H9 (cell line): ENCODE results near the gene FAM24A. TPM values are rescaled to one million over a fixed set of nuclear protein-coding genes. Genes with fewer than 3 reads are reported as not detected.

ENCODE experiments used
- DNase-seq: peaks from one replicate; pipeline ENCODE4 v3.0.0-alpha.2; 2017
- H2AFZ ChIP-seq: one replicate; pipeline ENCODE4 v1.6.1; 2013; ENCODE audit warnings: mild to moderate bottlenecking, low read length, control low read depth, moderate library complexity
- H2AK5ac ChIP-seq: 2 replicates; pipeline ENCODE4 v1.6.1; 2013; ENCODE audit warnings: low read length, control low read depth, mixed read lengths; ENCODE audit not compliant: insufficient read length
- H2BK120ac ChIP-seq: one replicate; pipeline ENCODE4 v1.6.1; 2013; ENCODE audit warnings: low read depth, mild to moderate bottlenecking, low read length, control low read depth, inconsistent platforms; ENCODE audit not compliant: poor library complexity, severe bottlenecking
- H2BK12ac ChIP-seq: 2 replicates; pipeline ENCODE4 v1.6.1; 2013; ENCODE audit warnings: low read length, control low read depth, mixed read lengths, low read depth; ENCODE audit not compliant: insufficient read length
- H2BK15ac ChIP-seq: 2 replicates; pipeline ENCODE4 v1.6.1; 2013; ENCODE audit warnings: low read depth, low read length, control low read depth
- H2BK20ac ChIP-seq: one replicate; pipeline ENCODE4 v1.6.1; 2013; ENCODE audit warnings: low read depth, mild to moderate bottlenecking, low read length, control low read depth, inconsistent platforms; ENCODE audit not compliant: poor library complexity, severe bottlenecking
- H2BK5ac ChIP-seq: 2 replicates; pipeline ENCODE4 v1.6.1; 2013; ENCODE audit warnings: low read length, control low read depth, mixed read lengths; ENCODE audit not compliant: insufficient read length
- H3K14ac ChIP-seq: 2 replicates; pipeline ENCODE4 v1.6.1; 2013; ENCODE audit warnings: low read length, control low read depth; ENCODE audit not compliant: insufficient read depth
- H3K18ac ChIP-seq: 2 replicates; pipeline ENCODE4 v1.6.1; 2013; ENCODE audit warnings: low read depth, mild to moderate bottlenecking, mixed read lengths, low read length, control low read depth; ENCODE audit not compliant: insufficient read length
- H3K23ac ChIP-seq: 2 replicates; pipeline ENCODE4 v1.6.1; 2013; ENCODE audit warnings: low read length, control low read depth, mixed read lengths, low read depth; ENCODE audit not compliant: insufficient read length
- H3K23me2 ChIP-seq: 2 replicates; pipeline ENCODE4 v1.6.1; 2013; ENCODE audit warnings: low read depth, mild to moderate bottlenecking, mixed read lengths, low read length, control low read depth; ENCODE audit not compliant: insufficient read length, poor library complexity, severe bottlenecking
- H3K27ac ChIP-seq: 2 replicates; pipeline ENCODE4 v1.5.1; 2013; ENCODE audit warnings: low read length, control low read depth, mixed read lengths, low read depth; ENCODE audit not compliant: insufficient read length
- H3K27me3 ChIP-seq: 2 replicates; pipeline ENCODE4 v1.6.1; 2013; ENCODE audit warnings: low read length, control low read depth, inconsistent platforms; ENCODE audit not compliant: insufficient read depth
- H3K4ac ChIP-seq: 2 replicates; pipeline ENCODE4 v1.6.1; 2013; ENCODE audit warnings: low read depth, mild to moderate bottlenecking, control low read depth, inconsistent platforms, low read length, moderate library complexity
- H3K4me1 ChIP-seq: 2 replicates; pipeline ENCODE4 v1.6.1; 2013; ENCODE audit warnings: low read length, control low read depth, inconsistent platforms; ENCODE audit not compliant: insufficient read depth
- H3K4me2 ChIP-seq: 2 replicates; pipeline ENCODE4 v1.6.1; 2013; ENCODE audit warnings: low read length, control low read depth, mixed read lengths; ENCODE audit not compliant: insufficient read length, insufficient read depth
- H3K56ac ChIP-seq: 2 replicates; pipeline ENCODE4 v1.6.1; 2013; ENCODE audit warnings: low read depth, mild to moderate bottlenecking, mixed read lengths, low read length, control low read depth; ENCODE audit not compliant: insufficient read length
- H3K79me1 ChIP-seq: 2 replicates; pipeline ENCODE4 v1.6.1; 2013; ENCODE audit warnings: low read depth, mild to moderate bottlenecking, moderate library complexity, low read length, control low read depth, inconsistent platforms; ENCODE audit not compliant: insufficient read depth, poor library complexity, severe bottlenecking
- H3K79me2 ChIP-seq: 2 replicates; pipeline ENCODE4 v1.6.1; 2013; ENCODE audit warnings: low read length, control low read depth, inconsistent platforms; ENCODE audit not compliant: insufficient read depth
- H3K9ac ChIP-seq: 2 replicates; pipeline ENCODE4 v1.6.1; 2013; ENCODE audit warnings: low read length, control low read depth, mixed read lengths; ENCODE audit not compliant: insufficient read length; ENCODE audit errors: extremely low read depth
- H3K9me3 ChIP-seq: one replicate; pipeline ENCODE4 v1.6.1; 2013; ENCODE audit warnings: low read depth, low read length, inconsistent platforms; ENCODE audit not compliant: control insufficient read depth
- H3T11ph ChIP-seq: one replicate; pipeline ENCODE4 v1.6.1; 2013; ENCODE audit warnings: mild to moderate bottlenecking, low read length, control low read depth, inconsistent platforms
- H4K20me1 ChIP-seq: one replicate; pipeline ENCODE4 v1.6.1; 2013; ENCODE audit not compliant: control insufficient read depth, insufficient read length, insufficient read depth
- H4K5ac ChIP-seq: 2 replicates; pipeline ENCODE4 v1.6.1; 2013; ENCODE audit warnings: low read depth, mild to moderate bottlenecking, mixed read lengths, low read length, control low read depth; ENCODE audit not compliant: insufficient read length
- H4K8ac ChIP-seq: replicated peaks from 2 replicates; pipeline ENCODE4 v1.6.1; 2013; ENCODE audit warnings: low read length, control low read depth, mixed read lengths, low read depth; ENCODE audit not compliant: insufficient read length
- H4K91ac ChIP-seq: 2 replicates; pipeline ENCODE4 v1.6.1; 2013; ENCODE audit warnings: low read depth, mild to moderate bottlenecking, moderate library complexity, mixed read lengths, low read length, control low read depth; ENCODE audit not compliant: insufficient read length
- H3K27ac Mint-ChIP-seq, 3 experiments: 2 replicates in 2 of 3; 3 replicates in 1 of 3; pipeline ENCODE4 v1.8.0; 2020 to 2021; ENCODE audit warnings: mixed read lengths in 3 of 3, mild to moderate bottlenecking in 1 of 3, moderate library complexity in 1 of 3
- H3K27me3 Mint-ChIP-seq: 2 replicates; pipeline ENCODE4 v1.8.0; 2021; ENCODE audit warnings: low read depth, mild to moderate bottlenecking, moderate library complexity, mixed read lengths
- H3K36me3 Mint-ChIP-seq, 3 experiments: 2 replicates in 2 of 3; 3 replicates in 1 of 3; pipeline ENCODE4 v1.8.0; 2020 to 2021; ENCODE audit warnings: low read depth in 3 of 3, mixed read lengths in 3 of 3; ENCODE audit not compliant: insufficient read depth in 1 of 3
- H3K4me1 Mint-ChIP-seq, 2 experiments: 2 replicates each; pipeline ENCODE4 v1.8.0; 2020; ENCODE audit warnings: mixed read lengths in 2 of 2
- H3K4me3 Mint-ChIP-seq, 2 experiments: 2 replicates in 1 of 2; 3 replicates in 1 of 2; pipeline ENCODE4 v1.8.0; 2020 to 2021; ENCODE audit warnings: mild to moderate bottlenecking in 2 of 2, mixed read lengths in 2 of 2, moderate library complexity in 1 of 2
- H3K9me3 Mint-ChIP-seq, 2 experiments: 2 replicates in 1 of 2; 3 replicates in 1 of 2; pipeline ENCODE4 v1.8.0; 2020; ENCODE audit warnings: mild to moderate bottlenecking in 2 of 2, mixed read lengths in 2 of 2, moderate library complexity in 1 of 2
- CTCF ChIP-seq: fragments of 200-600 bp; sonication (generic); conservative IDR thresholded peaks from 3 replicates; pipeline ENCODE4 v1.8.0; 2021; ENCODE audit warnings: antibody characterized with exemption, mild to moderate bottlenecking
- WGBS: extraction: QIAGEN DNeasy Blood & Tissue Kit; methylation state at CpG from one replicate; pipeline ENCODE4 v1.1.7; 2013; ENCODE audit warnings: missing lambda C conversion rate, low lambda C conversion rate, mixed read lengths; ENCODE audit not compliant: insufficient read length; ENCODE audit errors: extremely low coverage; 5-methylcytosine and 5-hydroxymethylcytosine counted together
- total RNA-seq: library from RNA; stranded (reverse); gene quantifications from 2 replicates; pipeline ENCODE4 v1.2.1, GENCODE V29; 2021

The FAM24A gene
- total RNA-seq, 1 experiment from 2014 or later, result not detected

DNA sequence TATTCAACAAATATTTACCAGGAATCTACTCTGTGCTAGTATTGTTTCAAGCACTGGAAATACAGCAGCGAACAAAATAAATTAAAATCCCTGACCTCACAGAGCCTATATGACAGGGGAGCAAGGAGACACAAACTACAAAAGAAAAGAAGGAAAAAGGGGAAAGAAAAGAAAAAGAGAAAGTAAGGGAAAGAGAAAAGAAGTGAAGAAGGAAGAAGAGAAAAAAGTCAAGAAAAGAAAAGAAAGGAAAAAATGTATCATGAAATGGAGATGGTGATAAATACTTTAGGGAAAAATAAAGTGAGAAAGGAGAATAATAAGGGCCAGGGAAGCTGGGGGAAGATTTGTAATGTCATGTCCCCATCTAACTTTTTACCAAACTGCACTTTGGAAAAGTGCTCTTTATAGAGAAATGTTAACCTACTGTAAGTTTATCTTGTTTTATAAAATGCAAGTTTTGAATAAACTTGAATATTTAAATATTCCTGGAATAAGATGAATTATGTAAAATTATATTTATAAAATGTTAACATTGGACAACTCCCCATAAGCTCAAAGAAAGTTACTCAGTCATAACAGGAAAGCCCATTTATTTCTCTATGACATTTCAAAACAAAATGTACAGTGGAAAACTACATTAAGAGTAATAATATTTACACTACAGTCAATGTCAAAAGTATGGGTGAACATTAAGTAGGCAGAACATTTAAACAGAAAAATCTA lies 28.9 kb downstream of the FAM24A start:
- Histone ChIP-seq H3K4ac (no peak overlapping the region), H2BK120ac (no peak overlapping the region), H3K79me1 (no peaks in the 10 kb centered on the region), H3K23me2 (no peaks in the 10 kb centered on the region), H3K27me3 (no peaks in the 10 kb centered on the region), H3T11ph (no peak overlapping the region), H3K18ac (no peak overlapping the region), H3K4me1 (no peaks in the 10 kb centered on the region), H2BK15ac (no peak overlapping the region), H2AFZ (no peak overlapping the region), H3K9me3 (no peaks in the 10 kb centered on the region), H4K20me1 (no peaks in the 10 kb centered on the region), H3K27ac (no peak overlapping the region), H2BK5ac (no peak overlapping the region), H4K8ac (no peak overlapping the region), H2BK12ac (no peak overlapping the region), H4K5ac (no peak overlapping the region), H3K14ac (no peak overlapping the region), H3K79me2 (no peaks in the 10 kb centered on the region), H3K56ac (no peak overlapping the region), H2BK20ac (no peak overlapping the region), H4K91ac (no peak overlapping the region), H3K9ac (no peak overlapping the region), H2AK5ac (no peak overlapping the region), H3K4me2 (no peak overlapping the region), H3K23ac (no peak overlapping the region)
- Mint-ChIP-seq H3K4me3 (no peak overlapping the region), H3K4me1 (no peaks in the 10 kb centered on the region), H3K27ac (peak overlapping the region in 1 of 3 experiments; percentile 13; a peak in 1 of 7 replicates), H3K27me3 (no peaks in the 10 kb centered on the region), H3K9me3 (peaks cover 0 to 4% of the 10 kb centered on the region in 2 experiments; a peak in 2 of 5 replicates), H3K36me3 (peaks cover 17 to 29% (median 22%) of the 10 kb centered on the region in 3 experiments)
- DNase-seq, result no peak
- no CpG with 5 or more reads among the region's 1 CpG for WGBS
- TF ChIP-seq CTCF, result no peak
